ENCODE results near the gene CD63.

CD63 gene

DNA sequence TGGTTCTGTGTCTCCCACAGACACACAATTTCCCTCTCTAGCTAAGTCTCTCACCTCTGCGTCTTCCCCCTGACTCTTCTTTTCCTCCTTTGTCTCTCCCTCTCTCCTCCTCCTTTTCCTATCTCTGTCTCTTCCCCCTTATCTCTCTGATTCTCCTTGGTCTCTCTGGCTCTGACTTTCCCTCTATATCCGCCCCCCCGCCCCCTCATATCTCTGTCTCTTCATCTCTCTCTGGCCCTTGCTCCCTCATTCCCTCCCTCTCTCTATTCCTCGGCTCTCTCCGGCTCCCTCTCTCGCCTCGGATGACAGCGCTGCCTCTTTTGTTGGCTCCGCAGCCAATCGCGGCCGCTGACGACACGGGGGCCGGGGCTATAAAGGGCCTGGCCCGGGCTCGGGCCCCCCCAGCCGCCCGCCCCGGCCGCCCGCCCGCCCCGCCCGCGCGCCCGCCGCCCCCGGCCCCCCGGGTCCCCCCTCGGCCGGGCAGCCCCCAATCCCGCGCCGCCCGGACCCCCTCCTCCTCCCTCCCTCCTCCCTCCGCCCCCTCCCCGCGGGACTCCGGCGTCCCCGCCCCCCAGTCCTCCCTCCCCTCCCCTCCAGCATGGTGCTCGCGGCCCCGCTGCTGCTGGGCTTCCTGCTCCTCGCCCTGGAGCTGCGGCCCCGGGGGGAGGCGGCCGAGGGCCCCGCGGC, 14.1 kb upstream of the CD63 start, which contains the start of gene GDF11:
Gene GDF11 (plus strand): TSS at position 404 of the 687 bp plus-strand sequence. CDS start 195 bp downstream, at position 599.
- intact Hi-C loops (cut with DNase I) = loop anchor here (2.0 to 5.0 kb wide), 2 partner anchors 184 to 298 kb away; partner anchors contain the start of genes PYM1 and RPS26
- peak; percentile 75 to 98 (median 85) for DNase-seq

DNA sequence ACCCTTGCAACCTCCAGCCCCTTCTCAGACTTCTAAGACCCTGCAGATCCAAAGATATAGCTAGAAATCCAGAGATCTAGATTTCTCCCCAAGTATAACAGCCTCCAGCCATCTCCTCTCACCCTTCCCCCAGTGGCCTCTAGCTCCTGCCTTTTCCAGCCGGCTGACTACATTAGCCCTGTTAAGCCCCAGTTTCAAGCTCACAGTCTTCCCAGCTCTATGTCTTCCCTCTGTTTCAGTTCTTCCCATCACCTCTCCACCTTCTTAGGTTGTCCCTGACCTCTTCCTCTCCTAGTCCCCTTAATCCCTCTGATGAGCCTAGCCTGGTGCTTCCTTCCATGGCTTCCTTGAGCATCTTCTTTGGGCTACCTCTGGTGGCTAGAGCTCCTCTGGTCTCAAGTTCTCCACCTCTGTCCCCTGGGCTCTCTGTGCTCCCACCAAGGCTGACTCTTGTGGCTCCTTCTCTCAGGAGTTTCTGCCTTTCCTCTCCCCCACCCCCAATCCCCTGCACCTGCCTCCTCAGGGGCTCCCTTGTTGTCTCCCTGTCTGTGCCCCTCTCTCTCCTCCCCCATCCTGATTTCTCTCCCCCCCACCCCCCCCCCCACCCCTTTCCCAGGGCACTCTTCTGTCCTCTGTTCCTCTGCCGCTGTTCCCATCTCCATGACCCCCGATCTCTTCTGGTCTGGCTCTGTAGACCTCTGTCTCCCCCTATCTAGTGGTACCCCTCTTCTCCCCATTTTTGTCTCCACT, 13.3 kb upstream of the CD63 start:
- intact Hi-C loops (cut with DNase I) = loop anchor here (2.0 to 5.0 kb wide), 2 partner anchors 185 to 299 kb away; partner anchors contain the start of genes PYM1 and RPS26
- DNase-seq = peak in 1 of 10 donors; percentile 65

DNA sequence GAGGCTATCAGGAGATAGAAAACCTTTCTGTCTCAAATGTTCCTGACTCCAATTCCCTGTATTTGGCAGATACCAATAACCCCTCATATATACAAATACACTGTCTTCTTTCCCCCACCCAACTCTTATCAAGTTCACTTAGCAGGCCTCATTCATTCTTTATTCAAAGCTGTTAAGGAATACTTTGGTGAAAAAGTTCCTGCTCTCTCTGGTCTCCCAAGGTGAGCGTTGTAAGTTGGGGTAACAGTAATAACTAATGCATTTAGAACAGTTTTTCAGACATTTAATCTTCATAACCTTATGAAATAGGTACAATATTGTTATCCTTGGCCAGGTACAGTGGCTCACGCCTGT, 10.2 kb upstream of the CD63 start:
- DNase-seq = no peak
- intact Hi-C loops (cut with DNase I) = loop anchor here (2.0 kb wide), 1 partner anchor 58 kb away; no protein-coding TSS in a partner anchor

DNA sequence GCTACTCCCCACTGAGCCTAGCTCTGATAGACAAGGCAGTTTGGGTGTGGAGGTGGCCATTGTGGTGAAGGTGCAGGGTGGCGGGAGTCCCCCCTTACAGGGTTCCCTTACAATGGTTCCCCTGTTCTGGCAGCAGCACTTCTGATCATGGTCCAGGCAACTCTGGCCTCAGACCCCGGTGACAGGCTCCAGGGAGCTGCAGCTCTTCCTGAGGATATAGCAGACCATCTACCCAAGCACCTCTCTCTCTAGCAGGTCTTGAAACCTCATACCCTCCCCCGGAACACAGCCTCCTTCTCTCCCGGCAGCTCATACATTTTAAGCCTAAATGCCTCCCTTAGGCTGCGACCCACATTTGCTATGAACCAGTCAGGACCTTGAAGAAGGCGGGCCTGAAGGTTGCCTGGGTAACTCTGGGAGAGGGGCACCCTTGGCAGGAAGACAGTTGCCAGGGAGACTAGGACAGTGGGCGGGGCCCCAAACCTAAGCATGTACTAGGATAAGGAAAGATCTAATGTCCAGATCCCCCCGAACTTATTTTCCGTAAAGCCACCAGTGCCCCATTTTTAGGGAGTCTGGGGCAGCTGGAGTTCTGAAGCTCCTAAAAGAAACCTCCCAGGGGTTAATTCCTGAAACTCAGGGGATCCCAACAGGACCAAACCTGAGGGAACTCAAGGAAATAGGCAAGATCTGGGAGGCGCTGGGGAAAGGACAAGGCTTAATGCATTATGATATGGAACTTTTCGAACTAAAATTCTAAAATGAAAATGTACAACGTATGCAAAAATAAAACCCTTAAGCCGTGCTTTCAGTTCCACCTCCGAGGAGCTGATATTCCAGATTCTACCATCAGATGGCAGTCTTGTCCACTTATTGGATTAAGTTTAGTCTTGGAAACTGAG, 9.6 kb upstream of the CD63 start:
- intact Hi-C loops (cut with DNase I) = loop anchor here (1.0 to 2.0 kb wide), 2 partner anchors 58 to 202 kb away; no protein-coding TSS in a partner anchor
- DNase-seq = peak in 9 of 10 donors; percentile 58 to 95 (median 80)

DNA sequence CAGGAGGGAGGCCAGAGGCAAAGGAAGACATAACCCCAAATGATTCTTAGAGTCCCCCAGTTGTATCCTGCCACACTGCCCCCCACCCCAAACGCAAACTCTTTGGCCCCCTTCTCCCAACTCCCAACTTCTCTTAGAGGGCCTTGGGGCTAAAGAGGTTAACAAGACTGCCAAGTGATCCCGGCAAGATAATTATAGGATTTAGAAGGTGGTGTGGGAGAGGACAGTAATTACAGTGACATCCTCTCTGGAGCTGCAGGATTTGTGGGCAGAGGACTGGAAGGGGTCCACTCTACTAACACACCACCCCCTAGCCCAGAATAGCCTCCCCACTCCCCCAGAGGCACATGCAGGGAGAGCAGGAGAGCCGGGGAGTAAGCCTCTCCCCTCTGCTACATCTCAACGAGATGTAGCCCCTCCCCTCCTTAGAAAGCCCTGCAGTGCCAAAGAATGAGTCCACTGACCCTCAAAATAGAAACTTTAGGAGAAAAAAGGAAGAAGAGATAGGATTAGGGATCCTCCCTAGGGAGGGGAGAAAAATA, 8.8 kb upstream of the CD63 start:
- DNase-seq = peak in 1 of 10 donors; percentile 65
- intact Hi-C loops (cut with DNase I) = loop anchor here (1.0 to 2.0 kb wide), 3 partner anchors 59 to 203 kb away; no protein-coding TSS in a partner anchor

DNA sequence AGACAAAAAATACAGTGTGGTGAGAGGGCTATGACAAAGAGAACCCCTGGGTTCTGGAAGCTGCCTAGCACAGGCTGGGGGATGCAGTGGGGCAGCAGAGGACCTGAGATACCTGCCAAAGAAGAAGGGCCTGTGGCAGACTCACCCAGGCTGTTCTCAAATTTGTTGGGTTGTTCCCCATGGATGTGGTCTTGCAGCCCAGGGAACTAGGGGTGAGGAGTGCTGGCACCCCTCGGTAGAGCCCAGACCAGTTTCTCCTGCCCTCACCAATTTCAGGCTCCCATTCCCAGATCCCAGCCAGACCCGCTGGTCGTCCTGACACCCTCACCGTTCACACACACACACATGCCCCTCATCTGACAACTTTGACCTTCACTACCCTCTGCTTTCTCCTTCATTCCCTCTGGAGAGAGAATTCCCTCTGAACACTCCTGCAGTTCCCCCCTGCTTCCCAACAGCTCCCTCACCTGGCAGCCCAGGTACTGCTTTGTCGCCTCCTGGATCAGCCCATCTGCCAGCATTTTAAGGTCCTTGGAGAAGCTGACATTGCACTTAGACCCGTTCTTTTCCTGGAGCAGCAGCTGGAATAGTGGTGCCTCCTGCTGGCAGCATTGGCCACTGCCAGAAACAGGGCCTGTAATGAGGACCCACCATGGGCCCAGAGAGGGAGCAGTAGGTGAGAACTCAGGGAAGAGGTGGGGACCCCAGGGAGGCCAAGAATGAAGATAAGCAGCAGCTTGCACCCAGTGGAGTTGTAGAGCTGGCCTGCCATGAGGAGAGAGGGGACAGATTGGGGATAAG, 8.2 kb upstream of the CD63 start:
- peak in 8 of 10 donors; percentile 65 to 94 (median 70) for DNase-seq
- intact Hi-C loops (cut with DNase I) = loop anchor here (2.0 kb wide), 1 partner anchor 78 kb away; no protein-coding TSS in a partner anchor

DNA sequence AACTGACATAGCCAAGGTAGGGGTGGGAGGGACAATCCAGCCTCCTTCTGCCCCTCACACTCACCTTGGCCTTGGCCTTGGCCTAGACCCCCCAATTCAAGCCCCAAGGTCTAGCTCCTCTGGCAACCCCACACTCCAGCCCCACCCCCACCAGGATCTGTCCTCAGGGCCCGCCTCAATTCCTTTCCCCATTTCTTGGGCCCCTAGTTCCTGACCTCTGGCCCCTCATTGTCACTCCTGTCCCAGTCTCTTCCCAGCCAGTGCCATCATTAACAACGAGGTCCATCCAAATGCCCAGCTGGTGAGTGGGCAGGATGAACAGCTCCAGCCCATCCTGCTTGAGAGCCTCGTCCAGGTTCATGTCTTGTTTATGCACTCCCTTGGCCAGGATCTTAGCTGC, 7.3 kb upstream of the CD63 start:
- peak in 1 of 10 donors; percentile 62 for DNase-seq
- intact Hi-C loops (cut with DNase I) = loop anchor here (2.0 kb wide), 1 partner anchor 77 kb away; no protein-coding TSS in a partner anchor

DNA sequence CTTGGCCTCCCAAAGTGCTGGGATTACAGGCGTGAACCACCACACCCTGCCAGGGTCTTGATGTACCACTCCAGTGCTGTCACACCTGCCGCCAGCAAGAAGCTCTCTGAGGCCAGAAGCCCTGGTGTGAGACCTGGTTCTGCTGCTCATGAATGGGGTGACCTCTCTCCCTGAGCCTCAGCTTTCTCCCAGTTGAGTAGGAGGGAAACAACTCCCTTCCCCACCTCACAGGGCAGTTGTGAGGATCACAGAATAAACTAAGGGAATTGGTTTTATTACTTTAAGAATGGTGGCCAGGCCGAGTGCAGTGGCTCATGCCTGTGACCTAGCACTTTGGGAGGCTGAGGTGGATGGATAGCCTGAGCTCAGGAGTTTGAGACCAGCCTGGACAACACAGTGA, 5.8 kb upstream of the CD63 start:
- intact Hi-C loops (cut with DNase I) = no loop called here
- peak in 1 of 10 donors; percentile 41 for DNase-seq

DNA sequence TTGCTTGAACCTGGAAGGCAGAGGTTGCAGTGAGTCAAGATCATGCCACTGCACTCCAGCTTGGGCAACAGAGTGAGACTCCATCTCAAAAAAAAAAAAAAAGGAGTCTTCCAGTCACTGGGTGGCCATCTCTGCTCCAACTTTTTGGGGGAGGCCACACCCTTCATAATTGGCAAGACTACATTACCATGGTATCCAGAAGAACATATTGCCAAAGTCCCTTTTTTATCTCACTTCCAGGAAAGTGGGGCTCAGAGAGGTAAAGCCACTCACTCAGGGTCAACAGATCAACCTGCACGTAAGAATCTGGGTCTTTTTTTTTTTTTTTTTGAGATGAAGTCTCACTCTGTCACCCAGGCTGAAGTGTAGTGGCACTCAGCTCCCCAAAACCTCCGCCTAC, 5.0 kb upstream of the CD63 start:
- intact Hi-C loops (cut with DNase I) = no loop called here
- DNase-seq = no peak

DNA sequence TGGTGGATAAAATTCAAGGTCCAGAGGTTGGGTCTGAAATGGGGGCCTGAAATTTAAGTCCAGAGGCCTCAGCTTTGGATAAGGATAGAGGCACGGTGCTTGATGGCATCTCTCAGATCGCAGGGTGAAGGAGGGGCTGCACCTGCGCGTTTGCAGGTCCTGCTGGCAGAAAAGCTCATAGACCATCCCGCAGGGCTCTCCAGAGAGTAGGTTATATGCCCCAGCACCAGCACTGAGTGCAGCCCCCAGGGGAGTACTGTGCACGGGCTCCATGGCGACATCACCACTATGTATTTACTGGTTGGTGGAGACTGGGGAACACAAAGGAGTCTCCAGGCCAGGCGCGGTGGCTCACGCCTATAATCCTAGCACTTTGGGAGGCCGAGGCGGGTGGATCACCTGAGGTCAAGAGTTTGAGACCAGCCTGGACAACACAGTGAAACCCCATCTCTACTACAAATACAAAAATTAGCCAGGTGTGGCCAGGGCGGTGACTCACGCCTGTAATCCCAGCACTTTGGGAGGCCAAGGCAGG, 4.3 kb upstream of the CD63 start:
- intact Hi-C loops (cut with DNase I) = no loop called here
- DNase-seq = peak in 1 of 10 donors; percentile 55

DNA sequence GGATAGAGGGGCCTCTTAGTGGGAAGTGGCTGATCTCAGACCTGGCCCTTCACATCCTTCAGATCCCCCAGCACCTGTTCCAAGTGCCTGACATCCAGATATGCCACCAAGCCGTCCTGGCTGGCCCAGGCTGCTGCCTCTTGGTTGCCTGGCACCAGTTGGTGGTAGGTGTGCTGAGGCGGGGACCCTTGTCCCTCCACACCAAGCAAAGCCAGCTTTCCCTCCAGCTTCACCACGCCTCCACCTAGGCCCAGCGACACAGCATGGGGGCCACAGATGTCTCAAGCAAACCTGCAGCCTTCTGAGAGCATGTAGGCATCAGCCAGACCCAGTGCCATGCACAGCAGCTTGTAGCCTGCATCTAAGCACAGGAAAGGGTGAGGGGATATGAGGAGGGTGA, 3.5 kb upstream of the CD63 start:
- intact Hi-C loops (cut with DNase I) = no loop called here
- DNase-seq = peak in 1 of 10 donors; percentile 67

DNA sequence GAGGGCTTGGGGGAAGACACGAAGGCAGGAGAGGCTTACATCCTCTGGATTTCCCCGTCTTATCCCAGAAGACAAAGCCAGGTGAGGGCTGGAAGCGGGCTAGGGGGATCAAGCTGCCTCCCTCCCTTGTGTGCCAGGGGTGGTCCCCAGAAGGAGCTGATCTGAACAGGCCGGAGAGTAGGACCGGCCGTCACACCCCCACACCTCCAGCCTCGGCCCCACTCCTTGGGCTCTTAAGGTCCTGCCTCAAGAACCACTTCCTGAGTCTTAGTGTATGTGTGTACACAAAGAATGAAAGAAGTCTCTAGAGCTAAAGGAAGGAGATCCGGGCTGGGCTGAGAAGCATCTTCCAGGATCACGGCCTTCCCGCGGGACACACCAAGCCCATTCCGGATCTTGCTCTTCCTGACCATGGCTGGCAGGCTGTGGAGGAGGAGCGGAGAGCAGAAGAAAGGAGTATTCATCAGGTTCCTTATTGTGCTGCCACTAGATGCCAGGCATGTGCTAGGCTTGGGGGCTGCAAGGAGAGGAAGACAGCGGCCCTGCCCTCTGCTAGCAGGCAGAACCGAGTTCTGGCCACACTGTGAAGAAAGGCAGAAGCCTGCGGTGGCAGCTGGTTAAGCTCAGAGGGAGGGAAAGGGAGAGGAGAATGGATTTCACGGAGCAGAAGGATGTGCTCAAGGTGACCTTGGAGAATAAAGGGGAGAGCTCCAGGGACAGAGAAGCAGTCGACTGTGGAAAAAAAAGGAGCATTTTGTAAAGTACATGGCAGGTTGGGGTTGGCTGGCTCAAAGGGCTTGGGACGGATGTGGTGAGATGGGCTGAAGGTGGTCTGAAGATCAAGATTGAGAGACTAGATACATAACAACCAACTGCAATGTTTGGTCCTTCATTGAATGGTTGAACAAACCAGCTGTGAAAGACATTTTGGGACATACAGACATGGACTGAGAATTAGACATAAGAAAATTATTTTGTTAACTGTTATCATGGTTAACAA, 1.3 kb upstream of the CD63 start:
- intact Hi-C loops (cut with DNase I) = no loop called here
- peak in 9 of 10 donors; percentile 53 to 95 (median 66) for DNase-seq

DNA sequence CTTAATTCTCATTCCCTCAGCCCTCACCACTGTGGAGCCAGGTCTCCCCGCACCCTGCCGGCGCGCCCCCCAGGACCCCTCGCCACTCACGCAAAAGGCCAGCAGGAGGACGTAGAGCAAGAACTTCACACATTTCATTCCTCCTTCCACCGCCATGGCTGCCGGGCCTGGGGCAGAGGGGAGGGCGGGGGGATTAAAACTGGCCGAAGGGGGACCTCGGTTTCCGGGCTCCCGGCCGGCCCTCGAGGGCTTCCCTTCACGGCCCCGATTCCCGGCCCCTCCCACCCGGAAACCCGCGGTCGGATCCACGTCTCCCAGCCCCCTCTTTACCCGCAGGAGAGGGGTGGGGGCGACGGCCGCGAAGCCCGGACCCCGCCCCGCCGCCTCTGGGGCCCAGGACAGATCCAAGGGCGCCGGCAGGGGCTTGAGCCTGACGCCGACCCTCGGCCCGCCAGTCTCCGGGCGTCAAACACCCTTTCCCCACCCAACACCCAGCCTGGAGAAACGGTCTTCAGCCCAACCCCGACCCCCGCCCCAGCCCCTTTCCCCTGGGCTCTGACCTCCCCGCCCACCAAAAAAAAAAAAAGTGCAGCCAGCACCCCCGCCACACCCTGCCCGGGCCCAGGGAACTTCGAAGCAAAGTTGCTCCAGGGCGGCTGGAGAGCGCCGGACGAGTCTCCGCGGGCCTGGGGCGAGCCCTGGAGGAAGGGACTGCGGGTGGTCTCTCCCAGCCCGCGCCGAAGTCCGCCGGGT, 447 bp downstream of the CD63 start:
- intact Hi-C loops (cut with DNase I) = no loop called here
- peak; percentile 69 to 93 (median 74) for DNase-seq

DNA sequence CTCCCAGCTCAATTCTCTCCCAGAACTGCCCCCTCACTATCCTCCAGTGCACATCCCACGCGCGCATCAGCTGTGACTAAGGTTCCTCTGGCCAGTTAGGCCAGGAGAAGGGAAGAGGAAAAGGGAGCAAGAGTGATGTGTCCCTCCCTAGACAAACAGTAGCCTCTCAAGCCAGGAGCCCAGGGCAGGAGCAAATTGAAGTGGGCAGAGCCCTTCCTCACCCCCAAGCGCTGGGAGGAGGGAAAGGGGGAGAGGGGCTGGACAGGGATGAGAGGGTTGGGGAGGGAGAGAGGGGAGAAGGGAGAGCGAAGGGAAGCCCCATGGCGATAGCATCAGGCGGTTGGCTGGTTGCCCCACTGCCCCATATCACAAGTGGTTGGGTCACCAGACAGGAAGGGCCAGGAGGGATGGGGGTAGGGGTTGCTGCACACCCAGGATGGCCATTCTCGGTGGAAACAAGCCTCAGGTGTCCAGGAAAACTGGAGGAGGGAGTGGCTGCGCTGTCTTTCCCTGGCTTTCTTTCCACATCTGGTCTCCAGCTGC, 1.1 kb downstream of the CD63 start:
- peak in 2 of 10 donors; percentile 42 to 87 for DNase-seq
- intact Hi-C loops (cut with DNase I) = no loop called here

DNA sequence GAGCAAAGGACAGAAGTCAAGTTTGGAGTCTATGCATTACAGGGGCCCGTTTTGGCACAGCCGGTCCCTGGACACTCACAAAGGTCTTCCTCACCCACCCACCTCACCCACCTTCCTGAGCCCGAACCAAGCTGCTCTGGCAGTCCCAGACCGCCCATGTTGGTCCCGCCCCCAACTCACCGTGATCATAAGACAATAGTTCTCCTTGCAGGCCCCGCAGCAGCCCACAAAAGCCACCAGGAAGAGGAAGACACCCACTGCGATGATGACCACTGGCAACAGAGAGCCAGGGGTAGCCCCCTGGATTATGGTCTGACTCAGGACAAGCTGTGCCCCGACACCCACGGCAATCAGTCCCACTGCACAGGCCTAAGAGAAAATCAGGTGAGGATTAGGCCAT, 1.8 kb downstream of the CD63 start:
- peak in 1 of 10 donors; percentile 83 for DNase-seq
- intact Hi-C loops (cut with DNase I) = no loop called here

DNA sequence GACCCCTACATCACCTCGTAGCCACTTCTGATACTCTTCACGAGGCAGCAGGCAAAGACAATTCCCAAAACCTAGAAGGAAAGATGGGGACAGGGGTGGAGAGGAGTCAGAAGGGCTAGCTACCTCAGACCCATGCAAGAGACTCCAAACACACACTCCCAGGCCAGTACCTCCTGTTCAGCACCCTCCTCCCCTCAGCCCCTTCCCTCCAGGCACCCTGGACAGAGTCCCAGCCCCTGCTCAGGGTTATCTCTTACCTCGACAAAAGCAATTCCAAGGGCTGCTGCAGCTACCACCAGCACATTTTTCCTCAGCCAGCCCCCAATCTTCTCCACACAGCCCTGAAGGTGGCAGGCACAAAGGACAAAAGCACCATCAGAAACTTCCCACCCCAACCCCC, 3.3 kb downstream of the CD63 start:
- intact Hi-C loops (cut with DNase I) = no loop called here
- DNase-seq = peak in 1 of 10 donors; percentile 58

DNA sequence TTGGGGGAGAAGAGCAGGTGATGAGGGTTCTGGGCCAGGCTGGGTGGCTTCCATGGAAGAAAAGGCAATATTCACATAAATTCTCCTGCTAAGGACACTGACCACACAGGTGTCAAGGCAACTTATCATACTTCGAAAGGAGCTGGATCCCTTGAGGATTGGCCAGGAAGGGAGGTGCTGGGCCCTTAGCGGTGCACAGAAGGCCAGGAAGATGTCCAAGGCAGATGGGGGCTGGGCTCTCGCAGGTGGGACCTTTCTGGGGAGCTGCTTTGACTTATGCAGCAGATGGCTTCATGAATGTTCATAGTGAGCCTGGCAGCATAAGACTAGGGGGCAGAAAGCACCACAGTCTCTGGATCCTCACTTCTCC, 3.9 kb downstream of the CD63 start:
- peak in 2 of 10 donors; percentile 41 to 66 for DNase-seq
- intact Hi-C loops (cut with DNase I) = loop anchor here (5.0 kb wide), 1 partner anchor 63 kb away; no protein-coding TSS in a partner anchor
